Type B pancreatic cell (in vitro differentiated cells): ENCODE results near the gene STAT1. TPM values are rescaled to one million over a fixed set of nuclear protein-coding genes. Genes with fewer than 3 reads are reported as not detected.

ENCODE experiments used
- DNase-seq: peaks from one replicate; pipeline ENCODE4 v3.0.0; 2021; ENCODE audit warnings: mixed read lengths; ENCODE audit not compliant: unreplicated experiment; ENCODE audit errors: extremely low spot score
- H3K27ac Mint-ChIP-seq: 2 replicates; pipeline ENCODE4 v1.8.0; 2021; ENCODE audit warnings: mild to moderate bottlenecking, mixed read lengths
- H3K27me3 Mint-ChIP-seq: 2 replicates; pipeline ENCODE4 v1.8.0; 2021; ENCODE audit warnings: mixed read lengths
- H3K36me3 Mint-ChIP-seq: 2 replicates; pipeline ENCODE4 v1.8.0; 2021; ENCODE audit warnings: mixed read lengths
- H3K4me1 Mint-ChIP-seq: one replicate; pipeline ENCODE4 v1.8.0; 2021; ENCODE audit warnings: mixed read lengths; ENCODE audit not compliant: unreplicated experiment
- H3K4me3 Mint-ChIP-seq: 2 replicates; pipeline ENCODE4 v1.8.0; 2021; ENCODE audit warnings: mild to moderate bottlenecking, mixed read lengths
- H3K9me3 Mint-ChIP-seq: 2 replicates; pipeline ENCODE4 v1.8.0; 2021; ENCODE audit warnings: mixed read lengths
- total RNA-seq: library from RNA; stranded (reverse); gene quantifications from 2 replicates; pipeline ENCODE4 v1.2.1, GENCODE V29; 2021; ENCODE audit warnings: low replicate concordance
- TF ChIP-seq, protein P1 (sequence below): fragments of 200-600 bp; sonication (generic); conservative IDR thresholded peaks from 2 replicates; pipeline ENCODE4 v1.5.0; 2021; ENCODE audit warnings: antibody characterized with exemption, mild to moderate bottlenecking

The STAT1 gene
- total RNA-seq, 1 donor from 2014 or later: 52.8 TPM

DNA sequence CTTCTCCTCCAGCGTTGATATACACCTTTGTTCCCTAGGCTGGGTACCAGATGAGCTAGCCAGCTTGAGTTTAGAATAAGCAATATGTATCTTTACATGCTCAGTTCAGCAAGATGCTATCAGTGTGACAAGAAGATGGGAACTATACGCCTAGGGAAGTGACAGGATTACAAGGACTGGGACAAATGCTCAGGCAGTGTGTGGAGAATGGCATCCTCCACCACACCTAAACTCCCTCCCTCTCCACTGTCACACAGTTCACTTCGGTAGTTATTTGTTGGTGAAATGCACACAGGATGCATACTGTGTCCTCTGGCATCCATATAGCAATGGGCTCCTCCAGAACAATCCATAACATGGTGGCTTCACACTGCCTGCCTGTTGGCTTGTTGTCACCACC is 7.7 kb downstream of the STAT1 start:
- peaks cover under 1% of the 10 kb centered on the region for H3K4me1 Mint-ChIP-seq
- no peaks in the 10 kb centered on the region for H3K27me3 Mint-ChIP-seq
- H3K27ac Mint-ChIP-seq: no peak overlapping the region
- no peak for DNase-seq
- H3K9me3 Mint-ChIP-seq: no peaks in the 10 kb centered on the region
- peaks cover 48% of the 10 kb centered on the region for H3K36me3 Mint-ChIP-seq
- TF ChIP-seq, protein P1, sequence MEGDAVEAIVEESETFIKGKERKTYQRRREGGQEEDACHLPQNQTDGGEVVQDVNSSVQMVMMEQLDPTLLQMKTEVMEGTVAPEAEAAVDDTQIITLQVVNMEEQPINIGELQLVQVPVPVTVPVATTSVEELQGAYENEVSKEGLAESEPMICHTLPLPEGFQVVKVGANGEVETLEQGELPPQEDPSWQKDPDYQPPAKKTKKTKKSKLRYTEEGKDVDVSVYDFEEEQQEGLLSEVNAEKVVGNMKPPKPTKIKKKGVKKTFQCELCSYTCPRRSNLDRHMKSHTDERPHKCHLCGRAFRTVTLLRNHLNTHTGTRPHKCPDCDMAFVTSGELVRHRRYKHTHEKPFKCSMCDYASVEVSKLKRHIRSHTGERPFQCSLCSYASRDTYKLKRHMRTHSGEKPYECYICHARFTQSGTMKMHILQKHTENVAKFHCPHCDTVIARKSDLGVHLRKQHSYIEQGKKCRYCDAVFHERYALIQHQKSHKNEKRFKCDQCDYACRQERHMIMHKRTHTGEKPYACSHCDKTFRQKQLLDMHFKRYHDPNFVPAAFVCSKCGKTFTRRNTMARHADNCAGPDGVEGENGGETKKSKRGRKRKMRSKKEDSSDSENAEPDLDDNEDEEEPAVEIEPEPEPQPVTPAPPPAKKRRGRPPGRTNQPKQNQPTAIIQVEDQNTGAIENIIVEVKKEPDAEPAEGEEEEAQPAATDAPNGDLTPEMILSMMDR: no peak
- H3K4me3 Mint-ChIP-seq: no peak overlapping the region

DNA sequence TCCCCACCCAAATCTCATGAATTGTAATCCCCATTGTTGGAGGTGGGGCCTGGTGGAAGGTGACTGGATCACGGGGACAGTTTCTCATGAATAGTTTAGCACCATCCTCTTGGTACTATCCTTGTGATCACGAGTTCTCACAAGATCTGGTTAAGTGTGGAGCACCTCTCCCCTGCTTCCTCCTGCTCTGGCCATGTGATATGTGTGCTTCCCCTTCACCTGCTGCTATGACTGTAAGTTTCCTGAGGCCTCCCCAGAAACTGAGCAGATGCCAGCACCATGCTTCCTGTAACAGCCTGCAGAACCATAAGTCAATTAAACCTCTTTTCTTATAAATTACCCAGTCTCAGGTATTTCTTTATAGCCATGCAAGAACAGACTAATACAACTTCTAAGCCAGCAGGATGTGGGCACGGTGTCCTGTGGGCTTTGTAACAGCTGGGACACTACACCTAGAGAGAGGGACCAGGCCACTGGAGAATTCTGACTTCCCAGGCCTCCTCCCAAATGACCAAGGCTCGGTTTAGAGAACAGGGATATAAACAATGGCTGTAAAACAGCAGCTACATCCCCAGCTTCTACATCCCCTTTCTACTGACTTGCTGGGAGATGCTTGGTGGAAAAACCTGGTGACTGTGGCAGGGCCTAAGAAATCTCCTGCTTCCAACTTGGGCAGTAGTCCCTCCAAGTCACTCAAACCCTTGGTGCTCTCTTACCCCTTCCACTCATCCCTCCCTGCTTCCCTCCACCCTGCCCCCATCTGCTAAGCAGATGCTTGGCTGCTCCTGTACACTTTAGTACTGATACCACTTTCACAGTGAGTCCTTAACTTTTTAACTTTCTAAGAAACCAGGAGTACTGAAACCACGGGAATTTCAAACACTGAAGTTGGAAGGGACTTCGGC is 10.3 kb downstream of the STAT1 start:
- Mint-ChIP-seq H3K36me3 (peaks cover 67% of the 10 kb centered on the region), H3K27me3 (no peaks in the 10 kb centered on the region), H3K9me3 (no peaks in the 10 kb centered on the region), H3K4me1 (peaks cover 4% of the 10 kb centered on the region), H3K4me3 (no peak overlapping the region), H3K27ac (no peak overlapping the region)
- no peak for DNase-seq
- TF ChIP-seq, protein P1: no peak

- Mint-ChIP-seq H3K27ac (no peak overlapping the region), H3K9me3 (no peaks in the 10 kb centered on the region), H3K4me3 (no peak overlapping the region), H3K36me3 (peaks cover 64% of the 10 kb centered on the region), H3K27me3 (no peaks in the 10 kb centered on the region), H3K4me1 (peaks cover 4% of the 10 kb centered on the region)
- TF ChIP-seq, protein P1: no peak
- DNase-seq: no peak
Observed at GRCh38 chr2:191001624-191002023, 12.3 kb downstream of the STAT1 start.

GRCh38 chr2:191001032-191001431 is 12.9 kb downstream of the STAT1 start:
- H3K4me1 Mint-ChIP-seq: peaks cover 4% of the 10 kb centered on the region
- H3K36me3 Mint-ChIP-seq: peaks cover 66% of the 10 kb centered on the region
- H3K27ac Mint-ChIP-seq: peak overlapping the region; percentile 54
- no peaks in the 10 kb centered on the region for H3K9me3 Mint-ChIP-seq
- TF ChIP-seq, protein P1: no peak
- H3K4me3 Mint-ChIP-seq: no peak overlapping the region
- DNase-seq: no peak
- no peaks in the 10 kb centered on the region for H3K27me3 Mint-ChIP-seq

- no peak for DNase-seq
- Mint-ChIP-seq H3K4me3 (no peak overlapping the region), H3K9me3 (no peaks in the 10 kb centered on the region), H3K4me1 (peaks cover 4% of the 10 kb centered on the region), H3K36me3 (peaks cover 70% of the 10 kb centered on the region), H3K27ac (no peak overlapping the region), H3K27me3 (no peaks in the 10 kb centered on the region)
- TF ChIP-seq, protein P1: no peak
Observed at GRCh38 chr2:190999949-191000665, 13.9 kb downstream of the STAT1 start.
